ENCODE data around the gene GHSR.

GHSR gene

GRCh38 chr3:172444821-172445220 lies 3.4 kb downstream of the GHSR start:
- in situ Hi-C loops (cut with HindIII; ENCODE audit: low pct_ligation_motif_present, low pct_unique_long_range_greater_than_20kb, low sequenced_read_pairs) = no loop called here
- DNase-seq = no peak

GRCh38 chr3:172442606-172443005 lies 5.7 kb downstream of the GHSR start:
- in situ Hi-C loops (cut with HindIII; ENCODE audit: low pct_ligation_motif_present, low pct_unique_long_range_greater_than_20kb, low sequenced_read_pairs) = no loop called here

DNA sequence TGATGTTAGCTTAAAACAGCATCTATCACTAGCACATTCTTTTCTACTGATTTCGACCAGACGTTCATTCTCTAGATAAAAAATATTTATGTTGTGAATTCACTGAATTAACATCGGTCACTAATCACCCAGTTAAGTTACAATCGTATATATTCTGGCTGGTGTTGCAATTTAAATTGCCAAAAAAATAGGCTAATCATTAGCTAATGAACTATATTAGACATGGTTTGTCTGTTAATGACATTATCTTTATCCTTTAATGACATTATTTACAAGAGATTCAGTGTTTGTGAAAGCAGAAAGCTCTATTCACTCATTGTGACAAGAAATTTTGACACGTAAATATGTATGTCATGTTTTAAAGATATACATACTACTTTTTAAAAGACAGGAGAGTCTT lies 6.7 kb downstream of the GHSR start:
- no peak for DNase-seq
- in situ Hi-C loops (cut with HindIII; ENCODE audit: low pct_ligation_motif_present, low pct_unique_long_range_greater_than_20kb, low sequenced_read_pairs) = no loop called here

More at GRCh38 chr3:172442606-172443005, 5.7 kb downstream of the GHSR start:
- no peak for DNase-seq

GRCh38 chr3:172438186-172438585 lies 10.1 kb downstream of the GHSR start:
- in situ Hi-C loops (cut with HindIII; ENCODE audit: low pct_ligation_motif_present, low pct_unique_long_range_greater_than_20kb, low sequenced_read_pairs) = no loop called here
- DNase-seq = no peak

- no peak for DNase-seq
- in situ Hi-C loops (cut with HindIII; ENCODE audit: low pct_ligation_motif_present, low pct_unique_long_range_greater_than_20kb, low sequenced_read_pairs) = no loop called here
These were observed 10.5 kb downstream of the GHSR start for GRCh38 chr3:172437713-172438112.

- no peak for DNase-seq
- in situ Hi-C loops (cut with HindIII; ENCODE audit: low pct_ligation_motif_present, low pct_unique_long_range_greater_than_20kb, low sequenced_read_pairs) = no loop called here
These were observed 32.9 kb downstream of the GHSR start for GRCh38 chr3:172415323-172415722.

- no peak for DNase-seq
- in situ Hi-C loops (cut with HindIII; ENCODE audit: low pct_ligation_motif_present, low pct_unique_long_range_greater_than_20kb, low sequenced_read_pairs) = no loop called here
These were observed 36.7 kb downstream of the GHSR start for GRCh38 chr3:172411478-172411947.

DNA sequence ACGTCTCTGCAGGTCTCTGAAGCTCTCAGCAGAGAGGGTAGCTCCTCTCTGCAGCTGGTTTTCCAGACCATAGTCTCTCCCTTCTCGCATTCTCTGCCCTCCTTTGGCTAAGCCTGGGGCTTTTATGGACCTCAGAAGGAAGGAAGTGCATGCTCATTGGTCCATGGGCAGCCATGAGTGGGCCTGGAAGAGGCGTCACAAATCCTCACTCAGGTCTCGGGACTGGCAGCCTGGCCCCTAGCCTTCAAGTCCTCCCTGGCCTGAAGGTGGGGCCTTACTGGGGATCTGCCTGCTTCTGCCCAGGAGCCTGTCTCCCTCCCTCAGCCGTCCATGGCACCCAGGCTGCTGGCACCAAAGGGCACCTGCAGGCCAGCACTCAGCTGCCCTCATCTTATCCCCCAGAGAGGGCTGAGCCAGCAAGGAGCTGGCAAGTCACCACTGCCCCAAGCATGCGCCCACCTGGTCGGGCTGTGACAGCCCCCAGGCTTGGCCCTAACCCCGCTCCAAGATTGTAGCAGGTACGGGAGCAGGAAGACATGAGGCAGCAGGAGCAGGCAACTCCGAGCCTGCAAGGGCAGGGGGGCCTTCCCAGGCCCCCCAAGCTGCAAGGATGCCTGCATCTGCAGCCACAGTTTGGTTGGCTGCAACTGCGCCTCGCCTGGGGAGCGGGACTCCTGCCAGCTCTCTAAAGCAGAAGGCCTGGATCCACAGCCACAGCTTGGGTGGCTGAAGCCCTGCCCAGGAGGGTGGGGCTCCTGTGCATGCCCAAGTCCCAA lies 37.4 kb downstream of the GHSR start:
- no peak for DNase-seq
- in situ Hi-C loops (cut with HindIII; ENCODE audit: low pct_ligation_motif_present, low pct_unique_long_range_greater_than_20kb, low sequenced_read_pairs) = no loop called here

DNA sequence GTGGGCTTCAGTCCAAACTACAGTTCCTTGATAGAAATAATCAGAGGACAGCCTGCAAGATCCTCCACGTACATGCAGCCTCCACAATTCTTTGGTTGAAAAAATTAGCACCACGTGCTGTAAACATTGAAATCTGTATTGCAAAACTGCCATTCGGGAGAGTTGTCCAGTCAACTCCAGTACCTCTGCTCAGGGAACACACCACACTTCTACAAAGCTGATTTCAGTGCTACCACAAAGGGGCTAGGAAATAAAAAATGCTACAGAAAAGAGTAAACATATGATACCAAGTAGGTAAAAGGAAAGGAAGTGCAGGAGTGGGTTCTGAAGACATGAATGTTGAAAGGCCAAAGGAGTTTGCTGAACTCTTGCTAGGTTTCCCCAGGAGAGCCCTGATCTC lies 40.4 kb downstream of the GHSR start:
- no peak for DNase-seq
- in situ Hi-C loops (cut with HindIII; ENCODE audit: low pct_ligation_motif_present, low pct_unique_long_range_greater_than_20kb, low sequenced_read_pairs) = no loop called here

- no peak for DNase-seq
- in situ Hi-C loops (cut with HindIII; ENCODE audit: low pct_ligation_motif_present, low pct_unique_long_range_greater_than_20kb, low sequenced_read_pairs) = no loop called here
These were observed 42.3 kb downstream of the GHSR start for GRCh38 chr3:172405914-172406313.

- no peak for DNase-seq
- in situ Hi-C loops (cut with HindIII; ENCODE audit: low pct_ligation_motif_present, low pct_unique_long_range_greater_than_20kb, low sequenced_read_pairs) = no loop called here
These were observed 43.9 kb downstream of the GHSR start for GRCh38 chr3:172404237-172404962.

DNA sequence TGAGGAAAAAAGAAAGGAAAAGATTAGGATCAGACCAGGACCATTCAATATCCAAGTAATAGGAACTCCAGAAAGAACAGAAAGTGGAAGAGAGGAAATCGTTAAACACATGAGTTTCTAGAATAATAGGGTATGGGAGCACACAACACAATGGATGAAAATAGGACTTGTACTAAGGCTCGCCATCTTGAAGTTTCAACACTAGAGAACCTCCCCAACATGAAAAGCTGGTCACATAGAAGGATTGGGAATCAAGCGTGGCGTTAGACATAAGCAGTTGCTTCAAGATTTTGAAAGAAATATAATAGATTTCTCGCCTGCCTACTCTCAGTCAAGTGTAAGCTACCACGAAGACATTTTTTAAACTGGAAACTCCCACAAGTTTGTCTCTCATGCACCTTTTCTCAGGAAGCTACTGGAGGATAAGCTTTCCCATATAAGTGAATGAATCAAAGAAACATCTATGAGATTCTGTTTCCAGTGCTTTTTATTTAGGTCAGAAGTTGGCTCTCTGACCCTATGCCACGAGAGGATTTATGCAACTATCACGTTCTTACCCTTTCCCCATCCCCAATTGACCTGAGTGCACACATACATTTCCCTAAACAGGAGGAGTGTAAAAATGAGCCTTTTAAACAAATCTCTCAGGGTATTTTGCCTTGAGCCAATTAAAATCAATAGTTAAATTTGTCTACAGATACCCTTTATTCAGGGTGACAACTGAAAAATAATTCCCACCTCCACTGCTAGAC lies 45.2 kb downstream of the GHSR start:
- in situ Hi-C loops (cut with HindIII; ENCODE audit: low pct_ligation_motif_present, low pct_unique_long_range_greater_than_20kb, low sequenced_read_pairs) = no loop called here
- no peak for DNase-seq

DNA sequence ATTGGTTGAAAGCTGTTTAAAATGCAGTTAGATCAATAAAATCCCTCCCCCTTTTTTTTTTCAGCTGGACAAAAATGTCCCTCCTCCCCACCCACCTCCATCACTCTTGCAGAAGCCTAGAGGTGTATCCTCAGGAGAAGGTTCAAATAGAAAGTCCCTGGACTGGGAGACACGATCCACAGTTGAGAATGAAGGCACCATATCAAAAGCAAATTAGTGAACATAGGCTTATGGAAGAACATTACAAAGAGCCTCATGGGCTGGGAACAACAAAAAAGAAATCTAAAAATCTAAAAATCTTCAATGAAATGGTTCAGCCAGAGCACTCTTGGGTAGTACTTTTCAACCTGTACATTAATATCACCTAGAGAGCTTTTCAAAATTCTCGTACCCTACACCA lies 46.2 kb downstream of the GHSR start:
- no peak for DNase-seq
- in situ Hi-C loops (cut with HindIII; ENCODE audit: low pct_ligation_motif_present, low pct_unique_long_range_greater_than_20kb, low sequenced_read_pairs) = no loop called here

- DNase-seq = no peak
- in situ Hi-C loops (cut with HindIII; ENCODE audit: low pct_ligation_motif_present, low pct_unique_long_range_greater_than_20kb, low sequenced_read_pairs) = no loop called here
These were observed 49.8 kb downstream of the GHSR start for GRCh38 chr3:172398484-172398883.

DNA sequence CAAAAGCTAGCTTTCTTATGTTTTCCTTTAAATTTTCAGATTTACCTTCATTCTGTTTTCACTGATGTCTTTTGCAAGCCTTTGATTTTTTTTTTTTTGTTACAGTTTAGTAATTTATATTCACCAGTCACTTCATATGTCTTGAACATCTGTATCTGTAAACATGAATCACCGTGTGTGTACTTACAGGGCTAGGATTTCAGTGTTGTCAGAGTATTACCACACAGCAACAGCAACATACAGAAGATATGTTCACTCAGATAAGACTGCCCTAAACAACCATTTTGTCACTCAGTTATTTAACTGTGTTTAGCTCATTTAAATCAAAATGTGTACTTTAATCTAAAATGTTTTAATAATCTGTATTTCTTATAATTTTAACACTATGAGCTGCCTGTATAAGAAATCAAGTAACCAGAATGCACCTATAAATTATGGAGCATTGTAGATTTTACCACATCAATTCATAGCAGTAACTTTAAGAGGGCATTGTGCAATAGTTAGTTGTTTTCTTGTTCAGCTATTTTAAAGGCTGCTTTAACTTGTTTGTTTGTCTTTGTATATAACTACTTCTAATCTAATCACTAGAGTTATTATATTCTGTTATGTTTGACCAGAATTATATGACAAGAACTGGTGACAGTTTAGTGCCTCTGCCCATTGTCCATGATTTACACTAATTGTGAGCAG lies 50.4 kb downstream of the GHSR start:
- in situ Hi-C loops (cut with HindIII; ENCODE audit: low pct_ligation_motif_present, low pct_unique_long_range_greater_than_20kb, low sequenced_read_pairs) = no loop called here
- DNase-seq = no peak

GRCh38 chr3:172396400-172396799 lies 51.9 kb downstream of the GHSR start:
- DNase-seq = no peak
- in situ Hi-C loops (cut with HindIII; ENCODE audit: low pct_ligation_motif_present, low pct_unique_long_range_greater_than_20kb, low sequenced_read_pairs) = no loop called here

DNA sequence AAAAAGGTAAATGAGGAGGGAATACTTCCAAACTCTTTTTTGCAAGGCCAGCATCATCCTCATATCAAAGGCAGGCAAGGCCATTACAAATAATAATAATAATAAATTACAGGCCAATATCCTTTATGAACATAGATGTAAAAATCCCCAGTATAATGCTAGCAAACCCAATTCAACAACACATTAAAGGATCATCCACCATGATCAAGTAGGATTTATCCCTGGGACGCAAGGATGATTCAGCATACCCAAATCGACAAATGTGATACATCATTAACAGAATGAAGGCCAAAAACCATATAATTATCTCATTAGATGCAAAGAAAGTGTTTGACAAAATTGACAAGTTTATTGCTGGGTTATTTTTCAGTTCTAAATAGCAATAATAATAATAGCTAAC lies 53.6 kb downstream of the GHSR start:
- no peak for DNase-seq

More for the DNA sequence above, 53.6 kb downstream of the GHSR start:
- in situ Hi-C loops (cut with HindIII; ENCODE audit: low pct_ligation_motif_present, low pct_unique_long_range_greater_than_20kb, low sequenced_read_pairs) = no loop called here

Data from ACHN (cell line).